Stimulated activated CD8-positive, alpha-beta memory T cell treated with anti-CD3 and anti-CD28 coated beads, Interleukin-4, amount 100 ng/mL, for 24 hours (primary cell): ENCODE results near the gene MTG2.

Source experiments
- DNase-seq: peaks from one replicate; pipeline ENCODE4 v3.0.0-alpha.2; 2020; ENCODE audit warnings: low read depth

MTG2 gene

DNA sequence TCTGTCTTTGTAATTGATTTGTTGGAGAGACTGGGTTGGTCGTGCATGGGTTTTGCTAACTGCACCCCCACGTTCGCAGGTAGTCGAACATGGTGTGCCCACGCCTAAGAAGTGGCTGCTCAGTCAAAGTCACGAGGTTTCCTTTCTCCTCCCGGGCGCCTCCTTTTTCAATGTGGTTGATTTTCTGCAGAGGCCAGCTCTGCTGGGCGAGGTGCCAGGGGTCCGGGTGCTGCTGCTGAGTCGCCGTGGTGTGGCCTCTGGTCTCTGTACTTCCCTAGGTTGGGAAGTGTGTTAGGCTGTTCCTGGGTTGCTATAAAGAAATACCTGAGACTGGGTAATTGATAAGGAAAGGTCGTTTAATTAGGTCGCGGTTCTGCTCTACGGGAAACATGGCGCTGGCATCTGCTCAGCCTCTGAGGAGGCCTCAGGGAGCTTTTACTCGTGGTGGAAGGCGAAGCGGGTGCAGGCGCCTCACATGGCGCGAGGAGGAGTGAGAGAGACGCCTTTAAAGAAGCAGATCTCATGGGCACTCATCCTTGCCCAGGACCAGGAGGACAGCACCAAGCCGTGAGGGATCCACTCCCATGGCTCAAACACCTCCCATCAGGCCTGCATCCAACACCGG is 69.6 kb downstream of the MTG2 start:
- DNase-seq = no peak
